GM19099 (cell line): ENCODE data around the gene TAF4.

Source experiments
- POLR2A ChIP-seq: IDR thresholded peaks from 3 replicates; pipeline ENCODE4 v1.6.1; 2011; ENCODE audit warnings: low read depth; ENCODE audit not compliant: insufficient read length; ENCODE audit errors: extremely low read depth

The TAF4 gene

GRCh38 chr20:61997891-61998290 is 67.8 kb downstream of the TAF4 start:
- no peak for TF ChIP-seq POLR2A

GRCh38 chr20:61997372-61997771 is 68.3 kb downstream of the TAF4 start:
- TF ChIP-seq POLR2A: no peak

DNA sequence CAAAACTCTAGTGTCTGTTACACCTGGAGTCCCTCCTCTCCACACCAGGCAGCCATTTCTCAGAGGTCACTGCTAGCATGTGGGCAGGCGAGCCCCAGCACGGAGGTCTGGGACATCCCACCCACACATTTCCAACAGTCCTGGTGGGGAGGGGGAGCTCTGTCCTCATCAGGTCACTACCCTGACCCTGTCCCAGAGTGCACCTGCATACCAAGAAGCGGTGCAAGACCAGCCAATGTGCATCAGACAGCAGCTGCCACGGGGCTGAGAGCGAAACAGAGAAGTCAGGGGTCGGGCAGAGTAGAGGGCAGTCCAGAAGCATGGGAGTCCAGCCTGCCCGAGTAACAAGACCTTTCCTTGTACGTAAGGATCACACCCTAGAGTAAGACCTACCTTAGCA is 71.1 kb downstream of the TAF4 start:
- no peak for TF ChIP-seq POLR2A

DNA sequence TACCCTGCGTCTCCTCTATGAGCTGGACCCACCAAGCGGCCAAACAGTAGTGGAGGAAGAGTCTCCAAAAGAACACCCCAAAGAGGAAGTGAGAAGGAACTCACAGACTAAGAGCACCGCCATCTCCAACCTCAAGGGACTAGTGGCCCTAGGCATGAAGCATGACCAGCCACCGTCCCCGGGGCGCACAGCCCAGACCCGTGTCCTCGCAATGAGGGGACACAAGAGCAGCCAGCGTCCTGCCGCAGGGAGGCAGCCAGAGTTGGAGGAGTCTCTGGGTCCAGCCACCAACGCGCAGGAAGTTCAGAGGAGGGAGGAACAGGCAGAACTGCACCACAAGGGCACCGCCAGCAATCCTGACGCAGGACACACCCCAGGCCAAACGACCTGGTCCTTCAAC is 72.6 kb downstream of the TAF4 start:
- TF ChIP-seq POLR2A: no peak

DNA sequence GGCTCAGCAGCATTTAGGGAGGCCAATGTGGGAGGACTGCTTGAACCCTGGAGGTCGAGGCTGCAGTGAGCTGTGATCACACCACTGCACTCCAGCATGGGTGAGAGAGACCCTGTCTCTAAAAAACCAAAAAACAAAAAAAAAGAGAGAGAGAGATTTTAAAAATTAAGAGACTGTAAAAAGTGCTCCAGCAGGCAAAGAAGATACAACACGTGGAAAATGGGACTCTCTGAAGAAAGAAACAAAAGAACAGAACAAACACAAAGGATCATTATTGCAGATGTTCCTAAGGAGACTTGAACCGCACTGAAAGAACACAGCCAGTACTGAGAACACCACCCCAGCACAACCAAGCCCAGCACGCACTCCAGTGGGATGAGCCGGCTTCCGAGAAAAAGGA is 74.2 kb downstream of the TAF4 start:
- no peak for TF ChIP-seq POLR2A

GRCh38 chr20:61990484-61990883 is 75.2 kb downstream of the TAF4 start:
- no peak for TF ChIP-seq POLR2A

- TF ChIP-seq POLR2A: no peak
Measured at GRCh38 chr20:61989741-61990140, 75.9 kb downstream of the TAF4 start.

DNA sequence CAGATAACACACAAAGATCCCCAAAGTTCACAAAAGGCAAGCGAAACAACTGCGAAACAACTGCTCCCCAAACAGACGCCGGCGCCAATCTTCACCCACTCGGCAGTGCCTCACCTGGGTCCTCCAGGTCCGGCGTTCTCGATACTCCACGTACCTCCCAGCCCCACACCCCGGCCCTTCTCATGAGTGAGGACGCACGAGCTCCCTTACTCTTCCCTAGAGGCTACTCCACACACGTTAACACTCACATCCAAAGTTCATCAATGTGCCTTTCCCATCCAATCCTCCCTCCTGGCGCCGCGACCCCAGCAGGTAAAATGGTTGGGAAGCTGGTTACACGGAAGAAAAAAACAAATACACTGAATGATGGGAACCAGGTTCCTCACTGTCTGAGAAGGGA is 77.0 kb downstream of the TAF4 start:
- no peak for TF ChIP-seq POLR2A

- no peak for TF ChIP-seq POLR2A
Measured at GRCh38 chr20:61986762-61987321, 78.8 kb downstream of the TAF4 start.

- no peak for TF ChIP-seq POLR2A
Measured at GRCh38 chr20:61985096-61985495, 80.6 kb downstream of the TAF4 start.

DNA sequence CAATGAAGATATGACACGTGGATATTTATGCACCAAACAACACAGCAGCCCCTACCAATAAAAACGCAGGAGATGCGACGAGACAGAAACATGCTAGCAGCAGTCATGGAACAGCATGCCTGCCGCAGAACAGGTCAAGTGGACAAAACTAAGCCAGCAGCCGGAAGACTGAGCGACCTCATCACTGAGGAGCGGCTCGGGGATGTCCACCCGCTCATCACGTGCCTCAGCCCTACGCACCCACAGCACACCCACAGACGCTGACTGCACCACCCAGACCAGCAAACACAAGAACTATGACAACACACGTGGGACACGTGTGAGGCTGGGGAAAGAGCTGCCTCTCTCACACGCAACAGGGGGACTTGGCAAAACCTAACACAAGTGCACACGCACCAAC is 81.7 kb downstream of the TAF4 start:
- TF ChIP-seq POLR2A: no peak

GRCh38 chr20:61982951-61983315 is 82.7 kb downstream of the TAF4 start:
- no peak for TF ChIP-seq POLR2A

- no peak for TF ChIP-seq POLR2A
Measured at GRCh38 chr20:61982191-61982950, 83.3 kb downstream of the TAF4 start.

- no peak for TF ChIP-seq POLR2A
Measured at GRCh38 chr20:61980647-61981583, 84.8 kb downstream of the TAF4 start.

GRCh38 chr20:61979701-61980635 is 85.7 kb downstream of the TAF4 start:
- no peak for TF ChIP-seq POLR2A
